HepG2 (cell line): ENCODE data around the gene SIX4. TPM values are rescaled to one million over a fixed set of nuclear protein-coding genes. Genes with fewer than 3 reads are reported as not detected.

Experiments used
- CSRNP1 ChIP-seq: sonication (generic); formaldehyde crosslinking; IDR thresholded peaks from 2 replicates; pipeline ENCODE4 v1.8.1; 2023; ENCODE audit warnings: mild to moderate bottlenecking, missing genetic modification reagents
- FOXA1 ChIP-seq, 2 experiments: fragments of 450-650 bp in 1 of 2; sonication (generic) in 1 of 2; formaldehyde crosslinking in 1 of 2; IDR thresholded peaks; 2 replicates each; pipeline versions ENCODE4 v1.4.0 to v1.6.1; 2016 to 2020; ENCODE audit warnings: missing genetic modification reagents in 1 of 2
- GATAD2A ChIP-seq: IDR thresholded peaks from 2 replicates; pipeline ENCODE4 v1.6.1; 2016
- HES4 ChIP-seq: sonication (generic); formaldehyde crosslinking; IDR thresholded peaks from 2 replicates; pipeline ENCODE4 v1.9.0; 2021; ENCODE audit warnings: mild to moderate bottlenecking, missing genetic modification reagents, borderline replicate concordance
- HIVEP1 ChIP-seq: sonication (generic); formaldehyde crosslinking; IDR thresholded peaks from 2 replicates; pipeline ENCODE4 v1.4.0; 2020; ENCODE audit warnings: mild to moderate bottlenecking, missing genetic modification reagents
- HOXA3 ChIP-seq: sonication (generic); formaldehyde crosslinking; IDR thresholded peaks from 2 replicates; pipeline ENCODE4 v1.5.0; 2020; ENCODE audit warnings: missing genetic modification reagents
- NR0B2 ChIP-seq: sonication (generic); formaldehyde crosslinking; IDR thresholded peaks from 2 replicates; pipeline ENCODE4 v1.4.0; 2020; ENCODE audit warnings: mild to moderate bottlenecking, missing genetic modification reagents
- PRDM10 ChIP-seq: sonication (generic); formaldehyde crosslinking; IDR thresholded peaks from 2 replicates; pipeline ENCODE4 v1.4.0; 2020; ENCODE audit warnings: low read depth, missing genetic modification reagents
- SAFB2 ChIP-seq: sonication (generic); formaldehyde crosslinking; IDR thresholded peaks from 2 replicates; pipeline ENCODE4 v1.5.1; 2020; ENCODE audit warnings: missing genetic modification reagents, low read depth, mild to moderate bottlenecking, borderline replicate concordance
- SIN3A ChIP-seq: IDR thresholded peaks from 2 replicates; pipeline ENCODE4 v1.6.1; 2011; ENCODE audit warnings: low read depth, mild to moderate bottlenecking, control low read depth, low read length, borderline replicate concordance
- SMARCE1 ChIP-seq: fragments of 450-650 bp; IDR thresholded peaks from 2 replicates; pipeline ENCODE4 v1.6.1; 2017; ENCODE audit warnings: borderline replicate concordance
- SOX5 ChIP-seq: IDR thresholded peaks from 2 replicates; pipeline ENCODE4 v1.6.1; 2016; ENCODE audit warnings: borderline replicate concordance
- TBX3 ChIP-seq: fragments of 450-650 bp; IDR thresholded peaks from 2 replicates; pipeline ENCODE4 v1.6.1; 2017; ENCODE audit warnings: antibody characterized with exemption, mild to moderate bottlenecking, inconsistent platforms, borderline replicate concordance
- WIZ ChIP-seq: sonication (generic); formaldehyde crosslinking; IDR thresholded peaks from 2 replicates; pipeline ENCODE4 v1.5.1; 2020; ENCODE audit warnings: mild to moderate bottlenecking, missing genetic modification reagents
- ZBTB4 ChIP-seq: sonication (generic); formaldehyde crosslinking; IDR thresholded peaks from 2 replicates; pipeline ENCODE4 v1.4.0; 2020; ENCODE audit warnings: missing genetic modification reagents, mild to moderate bottlenecking, borderline replicate concordance
- ZNF225 ChIP-seq: sonication (generic); formaldehyde crosslinking; IDR thresholded peaks from 2 replicates; pipeline ENCODE4 v1.4.0; 2020; ENCODE audit warnings: mild to moderate bottlenecking, missing genetic modification reagents
- ZNF550 ChIP-seq: sonication (generic); formaldehyde crosslinking; IDR thresholded peaks from 2 replicates; pipeline ENCODE4 v1.4.0; 2020; ENCODE audit warnings: mild to moderate bottlenecking, missing genetic modification reagents, borderline replicate concordance
- ZNF652 ChIP-seq: IDR thresholded peaks from 2 replicates; pipeline ENCODE4 v1.6.1; 2016; ENCODE audit warnings: low read depth, borderline replicate concordance
- ZNF775 ChIP-seq: sonication (generic); formaldehyde crosslinking; IDR thresholded peaks from 2 replicates; pipeline ENCODE4 v1.4.0; 2020; ENCODE audit warnings: missing genetic modification reagents, mild to moderate bottlenecking, moderate library complexity, borderline replicate concordance
- ZNF788 ChIP-seq: sonication (generic); formaldehyde crosslinking; IDR thresholded peaks from 2 replicates; pipeline ENCODE4 v1.5.0; 2020; ENCODE audit warnings: mild to moderate bottlenecking, missing genetic modification reagents, borderline replicate concordance
- polyA plus RNA-seq, 8 experiments: library from polyadenylated mRNA; depleted of rRNA in 3 of 8; stranded (reverse) in 7 of 8; unstranded in 1 of 8; fragments of >200 nt; fragmentation: Illumina TruSeq in 4 of 8; extraction: Trizol in 4 of 8; gene quantifications; 2 replicates each; pipeline versions ENCODE4 v1.2.1 to v1.2.3, GENCODE V29; 2011 to 2016; ENCODE audit warnings: low read depth in 4 of 8, missing spikeins in 1 of 8, mixed read lengths in 1 of 8; ENCODE audit not compliant: insufficient read depth in 1 of 8
- total RNA-seq, 5 experiments: library from RNA; depleted of rRNA; stranded (reverse); fragments of >200 nt; fragmentation: Illumina TruSeq; extraction: Trizol; gene quantifications; 2 replicates each; pipeline ENCODE4 v1.2.3, GENCODE V29; 2016; ENCODE audit warnings: low read depth in 1 of 5

Gene SIX4
- total and polyA plus RNA-seq, 2 of the 13 experiments (the other 11 are each of a cell fraction or from before 2014, with no cell fraction given) = 5.0 to 6.0 TPM

GRCh38 chr14:60722357-60723115 lies 1.6 kb downstream of the SIX4 start (continued):
- TF ChIP-seq NR0B2 (CRISPR knock-in tag) (0 out of 2 replicates have a peak, but pooled peaks have one; percentile 32), WIZ (CRISPR knock-in tag) (no peak; the same call in 1 of the 2 replicates), ZBTB4 (CRISPR knock-in tag) (no peak), GATAD2A (peak; percentile 37; the same call in 1 of the 2 replicates), SIN3A (peak; percentile 94), ZNF225 (CRISPR knock-in tag) (no peak), ZNF550 (CRISPR knock-in tag) (no peak), FOXA1 (IDR thresholded peaks at IDR 0.05) (no peak), FOXA1 (CRISPR knock-in tag; IDR thresholded peaks at IDR 0.05) (no peak), HIVEP1 (no peak; the same call in 1 of the 2 replicates), SOX5 (CRISPR knock-in tag) (peak; percentile 56; the same call in 1 of the 2 replicates), HOXA3 (CRISPR knock-in tag) (peak; percentile 58), HES4 (CRISPR knock-in tag) (no peak), ZNF652 (CRISPR knock-in tag) (peak; percentile 90), CSRNP1 (no peak), SMARCE1 (no peak), TBX3 (no peak), ZNF775 (CRISPR knock-in tag) (no peak), PRDM10 (CRISPR knock-in tag) (no peak), SAFB2 (CRISPR knock-in tag) (peak; percentile 67; the same call in 1 of the 2 replicates), ZNF788 (CRISPR knock-in tag) (no peak)
